HCT116 (cell line): Measurements from ENCODE around the gene LRRC43. TPM values are rescaled to one million over a fixed set of nuclear protein-coding genes. Genes with fewer than 3 reads are reported as not detected.
"Not testable (repeated sequence)": the region's sequence is repeated elsewhere in the genome, so short reads cannot be mapped to it uniquely, and the experiment has no call there.

Source experiments
- ATAC-seq: fragments of 200-7000 bp; cut with Tn5 transposase; 2 replicates; pipeline ENCODE4 v1.9.1; 2020; ENCODE audit warnings: mild to moderate bottlenecking, moderate library complexity
- BruUV-seq: library from RNA; stranded (reverse); fragments of 400-500 nt; replicated peaks from 2 replicates; lab custom pipeline; 2021; lab: Mats Ljungman, UMichigan
- CTCF ChIA-PET: fragments of 300-600 bp; sonication (Branson Sonifier 250); formaldehyde crosslinking; loops from one replicate; lab custom pipeline; 2021; ENCODE audit warnings: antibody characterized with exemption; lab: Charles Lee
- POLR2A ChIA-PET: fragments of 300-600, 350-600 bp; sonication (Branson Sonifier 250); formaldehyde crosslinking; loops from one replicate; lab custom pipeline; 2021; ENCODE audit warnings: antibody characterized with exemption; lab: Charles Lee
- RAD21 ChIA-PET, 2 experiments: fragments of 300-600 bp; sonication (Branson Sonifier 250); formaldehyde crosslinking; loops; one replicate each; lab custom pipeline; 2023; ENCODE audit warnings: low total read pairs in 2 of 2; ENCODE audit not compliant: uncharacterized antibody in 2 of 2, unreplicated experiment in 2 of 2, low non-redundant PET in 1 of 2; lab: Charles Lee
- DNase-seq: peaks from one replicate; pipeline ENCODE4 v3.0.0-alpha.2; 2010; ENCODE audit warnings: low read depth, low spot score
- H2AFZ ChIP-seq: fragments of 200-600 bp; shearing (Covaris generic), sonication (generic); 2 replicates; pipeline ENCODE4 v1.6.1; 2017; ENCODE audit warnings: low read depth, mixed run types, mixed read lengths, antibody characterized with exemption, low read length; ENCODE audit not compliant: poor library complexity, severe bottlenecking
- H3K27ac ChIP-seq: 2 replicates; pipeline ENCODE4 v1.5.1; 2012; ENCODE audit warnings: low read depth, low read length
- H3K27me3 ChIP-seq: fragments of 200-600 bp; sonication (generic); 2 replicates; pipeline ENCODE4 v1.6.1; 2016; ENCODE audit warnings: mixed run types, low read length, mixed read lengths; ENCODE audit not compliant: insufficient read depth
- H3K36me3 ChIP-seq, 2 experiments: fragments of 200-500 bp in 1 of 2; fragments of 200-600 bp in 1 of 2; sonication (Bioruptor generic) in 1 of 2; sonication (generic) in 1 of 2; 2 replicates each; pipeline versions ENCODE4 v1.5.1 to v1.6.1; 2014 to 2016; ENCODE audit warnings: low read length in 2 of 2, inconsistent platforms in 1 of 2, mixed read lengths in 1 of 2, mixed run types in 1 of 2; ENCODE audit not compliant: insufficient read depth in 2 of 2, control insufficient read depth in 1 of 2
- H3K4me1 ChIP-seq, 2 experiments: fragments of 200-600 bp in 1 of 2; sonication (generic) in 1 of 2; 2 replicates each; pipeline versions ENCODE4 v1.5.1 to v1.6.1; 2012 to 2017; ENCODE audit warnings: low read length in 2 of 2, inconsistent platforms in 1 of 2, mild to moderate bottlenecking in 1 of 2, mixed read lengths in 1 of 2, mixed run types in 1 of 2, moderate library complexity in 1 of 2; ENCODE audit not compliant: insufficient read depth in 2 of 2, control insufficient read depth in 1 of 2
- H3K4me2 ChIP-seq: fragments of 200-600 bp; sonication (generic); 2 replicates; pipeline ENCODE4 v1.6.1; 2017; ENCODE audit warnings: mixed run types, low read length, mixed read lengths
- H3K4me3 ChIP-seq, 2 experiments: fragments of 200-600 bp in 1 of 2; sonication (generic) in 1 of 2; replicated peaks in 1 of 2; 2 replicates each; pipeline ENCODE4 v1.5.1; 2011 to 2016; ENCODE audit warnings: low read length in 2 of 2, control low read depth in 1 of 2, low read depth in 1 of 2, mild to moderate bottlenecking in 1 of 2, mixed read lengths in 1 of 2, mixed run types in 1 of 2
- H3K79me2 ChIP-seq: fragments of 200-600 bp; sonication (generic); 2 replicates; pipeline ENCODE4 v1.6.1; 2017; ENCODE audit warnings: mild to moderate bottlenecking, mixed run types, low read length, moderate library complexity, mixed read lengths; ENCODE audit not compliant: insufficient read depth
- H3K9ac ChIP-seq: fragments of 200-600 bp; sonication (generic); 2 replicates; pipeline ENCODE4 v1.6.1; 2016; ENCODE audit warnings: low read length, mixed read lengths
- H3K9me2 ChIP-seq: fragments of 200-600 bp; sonication (generic), shearing (Covaris generic); 2 replicates; pipeline ENCODE4 v1.6.1; 2017; ENCODE audit warnings: mixed run types, mild to moderate bottlenecking, moderate library complexity; ENCODE audit not compliant: insufficient read depth
- H3K9me3 ChIP-seq, 2 experiments: fragments of 200-500 bp in 1 of 2; fragments of 200-600 bp in 1 of 2; sonication (Bioruptor generic) in 1 of 2; sonication (generic) in 1 of 2; 2 replicates each; pipeline ENCODE4 v1.6.1; 2014 to 2017; ENCODE audit warnings: low read length in 2 of 2, mixed read lengths in 2 of 2, inconsistent platforms in 1 of 2, low read depth in 1 of 2, mild to moderate bottlenecking in 1 of 2, mixed run types in 1 of 2, moderate library complexity in 1 of 2; ENCODE audit not compliant: control insufficient read depth in 1 of 2, insufficient read depth in 1 of 2
- H4K20me1 ChIP-seq: fragments of 200-600 bp; sonication (generic), shearing (Covaris generic); 2 replicates; pipeline ENCODE4 v1.6.1; 2017; ENCODE audit warnings: mixed run types, mild to moderate bottlenecking, moderate library complexity; ENCODE audit not compliant: insufficient read depth
- POLR2AphosphoS5 ChIP-seq: IDR thresholded peaks from 2 replicates; pipeline ENCODE4 v1.6.1; 2011; ENCODE audit warnings: mild to moderate bottlenecking, low read depth, low read length, moderate library complexity
- ZNF274 ChIP-seq: fragments of 200-500 bp; sonication (Bioruptor generic); IDR thresholded peaks from 2 replicates; pipeline ENCODE4 v1.6.1; 2014; ENCODE audit warnings: mild to moderate bottlenecking, low read depth, low read length, inconsistent platforms
- intact Hi-C: fragments of 100-400 bp; cut with micrococcal nuclease; formaldehyde crosslinking; loops from 2 replicates; pipeline ENCODE4 v1.10.0; 2022
- total RNA-seq: library from RNA; stranded (reverse); gene quantifications from one replicate; pipeline ENCODE4 v1.2.1, GENCODE V29; 2021; ENCODE audit not compliant: unreplicated experiment

The LRRC43 gene
- total RNA-seq, 1 experiment from 2014 or later = not detected

- peaks cover 0 to 4% of the 10 kb centered on the region in 2 experiments; a peak in 1 of 4 replicates for H3K36me3 ChIP-seq
- ChIA-PET CTCF (no interaction called here), RAD21 (no interaction called here), POLR2A (no interaction called here)
- no peak overlapping the region for H2AFZ ChIP-seq
- H3K4me2 ChIP-seq = no peak overlapping the region; the same call in 1 of the 2 replicates
- no peaks in the 10 kb centered on the region for H3K27me3 ChIP-seq
- no peak for TF ChIP-seq POLR2AphosphoS5
- no peak for TF ChIP-seq ZNF274
- BruUV-seq = no TSS peak
- no peaks in the 10 kb centered on the region for H3K9me3 ChIP-seq
- no peaks in the 10 kb centered on the region; the same call in 1 of the 2 replicates for H3K79me2 ChIP-seq
- no peaks in the 10 kb centered on the region for H4K20me1 ChIP-seq
- no peak overlapping the region for H3K4me3 ChIP-seq
- no peak for DNase-seq
- no peak overlapping the region for H3K27ac ChIP-seq
- H3K9me2 ChIP-seq = no peaks in the 10 kb centered on the region
- peaks cover 2 to 31% of the 10 kb centered on the region in 2 experiments; a peak in 3 of 4 replicates for H3K4me1 ChIP-seq
- intact Hi-C loops = no loop called here
- no peak for ATAC-seq
- no peak overlapping the region for H3K9ac ChIP-seq
Measured at GRCh38 chr12:122202017-122202416, 19.1 kb downstream of the LRRC43 start.

- H3K27ac ChIP-seq, H4K20me1 ChIP-seq, H3K79me2 ChIP-seq, intact Hi-C loops, DNase-seq, RAD21 ChIA-PET, POLR2A ChIA-PET, H3K9me2 ChIP-seq, ATAC-seq, H3K9me3 ChIP-seq, H3K27me3 ChIP-seq, BruUV-seq, H3K36me3 ChIP-seq: not testable (repeated sequence)
- peak overlapping the region; percentile 88 for H3K4me2 ChIP-seq
- CTCF ChIA-PET = interaction anchor here (0.9 kb wide), 1 partner anchor 149 kb away, joined by 3 read pairs; no protein-coding TSS in a partner anchor
- H2AFZ ChIP-seq = peak overlapping the region; percentile 92
- H3K9ac ChIP-seq = peak overlapping the region; percentile 65
- H3K4me3 ChIP-seq = peak overlapping the region; percentile 48 to 62
- peaks cover 2 to 31% of the 10 kb centered on the region in 2 experiments; a peak in 3 of 4 replicates for H3K4me1 ChIP-seq
Measured at GRCh38 chr12:122202811-122203210, 19.9 kb downstream of the LRRC43 start.
